Stimulated activated CD4-positive, alpha-beta T cell treated with anti-CD3 and anti-CD28 coated beads, Interleukin-15, amount 100 ng/mL, for 48 hours (primary cell): ENCODE measurements around the gene SIGLEC11.
"Not testable (repeated sequence)": the region's sequence is repeated elsewhere in the genome, so short reads cannot be mapped to it uniquely, and the experiment has no call there.

Source experiments
- DNase-seq, 2 donors: peaks; one replicate each; pipeline ENCODE4 v3.0.0-alpha.2; 2020; ENCODE audit warnings: low read depth in 2 of 2

SIGLEC11 gene, protein sequence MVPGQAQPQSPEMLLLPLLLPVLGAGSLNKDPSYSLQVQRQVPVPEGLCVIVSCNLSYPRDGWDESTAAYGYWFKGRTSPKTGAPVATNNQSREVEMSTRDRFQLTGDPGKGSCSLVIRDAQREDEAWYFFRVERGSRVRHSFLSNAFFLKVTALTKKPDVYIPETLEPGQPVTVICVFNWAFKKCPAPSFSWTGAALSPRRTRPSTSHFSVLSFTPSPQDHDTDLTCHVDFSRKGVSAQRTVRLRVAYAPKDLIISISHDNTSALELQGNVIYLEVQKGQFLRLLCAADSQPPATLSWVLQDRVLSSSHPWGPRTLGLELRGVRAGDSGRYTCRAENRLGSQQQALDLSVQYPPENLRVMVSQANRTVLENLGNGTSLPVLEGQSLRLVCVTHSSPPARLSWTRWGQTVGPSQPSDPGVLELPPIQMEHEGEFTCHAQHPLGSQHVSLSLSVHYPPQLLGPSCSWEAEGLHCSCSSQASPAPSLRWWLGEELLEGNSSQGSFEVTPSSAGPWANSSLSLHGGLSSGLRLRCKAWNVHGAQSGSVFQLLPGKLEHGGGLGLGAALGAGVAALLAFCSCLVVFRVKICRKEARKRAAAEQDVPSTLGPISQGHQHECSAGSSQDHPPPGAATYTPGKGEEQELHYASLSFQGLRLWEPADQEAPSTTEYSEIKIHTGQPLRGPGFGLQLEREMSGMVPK

DNA sequence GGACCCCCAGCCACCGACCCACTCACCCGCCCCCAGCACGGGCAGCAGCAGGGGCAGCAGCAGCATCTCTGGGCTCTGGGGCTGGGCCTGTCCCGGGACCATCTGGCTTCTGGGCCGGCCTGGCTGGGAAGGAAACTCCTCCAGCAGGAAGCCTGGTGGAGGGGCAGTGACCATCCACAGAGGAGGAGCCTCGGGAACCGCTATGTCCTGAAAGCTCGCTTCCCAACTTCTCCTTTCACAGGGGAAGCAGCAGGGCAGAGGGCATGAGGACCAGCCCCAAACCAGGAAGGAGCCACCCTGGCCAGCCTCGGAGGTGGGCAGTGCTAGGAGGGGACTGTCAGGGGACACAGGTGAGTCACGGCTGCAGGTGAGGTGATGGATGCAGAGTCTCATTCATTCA lies at the start of gene SIGLEC11:
Gene SIGLEC11, minus strand, starts transcription at position 193 of the 400 bp plus-strand sequence. Its CDS starts 91 bp downstream, at position 102.
- not testable (repeated sequence) for DNase-seq

GRCh38 chr19:50008532-50008931 lies 47.6 kb upstream of the SIGLEC11 start:
- DNase-seq: no peak

GRCh38 chr19:50007947-50008346 lies 47.0 kb upstream of the SIGLEC11 start:
- no peak for DNase-seq

DNA sequence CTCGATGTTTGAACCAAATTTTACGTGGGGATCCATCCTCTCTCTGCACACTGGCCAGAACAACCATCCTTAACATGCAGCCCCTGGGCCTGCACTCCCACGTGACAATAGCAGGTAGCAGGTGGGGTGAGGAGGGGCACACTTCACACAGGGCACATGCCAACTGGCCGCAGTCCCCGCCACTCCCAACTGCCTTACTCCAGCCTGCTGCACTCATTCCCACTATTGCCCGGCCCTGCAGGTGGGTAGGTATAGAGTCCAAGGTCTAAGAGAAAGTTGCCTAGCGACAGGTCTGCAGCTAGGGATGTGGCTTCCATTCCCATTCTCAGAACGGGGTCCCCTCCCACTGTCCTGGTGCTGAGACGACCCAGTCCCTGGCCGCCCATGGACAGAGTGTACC lies 46.2 kb upstream of the SIGLEC11 start:
- no peak for DNase-seq

- DNase-seq: no peak
Observed at GRCh38 chr19:50005428-50005827, 44.5 kb upstream of the SIGLEC11 start.

- DNase-seq: no peak
Observed at GRCh38 chr19:50003810-50004419, 42.9 kb upstream of the SIGLEC11 start.

- no peak for DNase-seq
Observed at GRCh38 chr19:50003254-50003788, 42.3 kb upstream of the SIGLEC11 start.

- no peak for DNase-seq
Observed at GRCh38 chr19:50002386-50002960, 41.5 kb upstream of the SIGLEC11 start.

- DNase-seq: no peak
Observed at GRCh38 chr19:50001775-50002174, 40.8 kb upstream of the SIGLEC11 start.

DNA sequence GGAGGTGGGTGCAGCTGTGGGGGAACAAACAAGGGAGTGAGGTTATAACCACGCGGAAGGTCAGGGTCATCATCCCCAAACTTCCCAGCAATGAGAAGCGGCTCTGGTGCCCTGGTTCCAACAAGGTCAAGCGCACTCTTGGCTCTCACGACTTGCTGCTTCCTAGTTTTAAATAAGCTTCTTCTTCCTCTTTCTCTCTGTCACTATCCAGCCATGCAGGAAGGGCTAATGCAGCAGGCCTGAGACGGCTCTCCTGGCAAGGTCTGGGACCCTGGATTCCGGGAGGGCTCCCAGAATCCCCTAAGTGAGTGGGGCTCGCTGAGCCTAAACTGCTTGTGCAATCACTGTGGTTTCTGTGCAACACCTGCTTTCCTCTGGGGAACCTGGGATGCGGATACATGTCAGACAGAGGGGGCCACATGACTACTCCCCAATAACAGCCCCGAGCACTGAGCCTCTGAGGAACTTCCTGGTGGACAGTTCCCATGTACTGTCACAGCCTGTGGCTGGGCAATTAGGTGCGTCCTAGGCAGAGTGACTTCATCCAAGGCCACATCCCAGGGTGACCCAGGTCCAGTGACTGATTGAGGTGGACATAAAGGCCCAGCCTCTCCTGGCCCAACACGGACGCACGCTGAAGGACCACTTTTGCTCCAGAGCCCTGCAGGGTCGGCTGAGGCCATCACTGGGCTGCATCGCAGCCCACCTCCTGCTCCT lies 40.0 kb upstream of the SIGLEC11 start:
- no peak for DNase-seq

GRCh38 chr19:50000038-50000840 lies 39.3 kb upstream of the SIGLEC11 start:
- no peak for DNase-seq

GRCh38 chr19:49999371-50000010 lies 38.5 kb upstream of the SIGLEC11 start:
- no peak for DNase-seq

DNA sequence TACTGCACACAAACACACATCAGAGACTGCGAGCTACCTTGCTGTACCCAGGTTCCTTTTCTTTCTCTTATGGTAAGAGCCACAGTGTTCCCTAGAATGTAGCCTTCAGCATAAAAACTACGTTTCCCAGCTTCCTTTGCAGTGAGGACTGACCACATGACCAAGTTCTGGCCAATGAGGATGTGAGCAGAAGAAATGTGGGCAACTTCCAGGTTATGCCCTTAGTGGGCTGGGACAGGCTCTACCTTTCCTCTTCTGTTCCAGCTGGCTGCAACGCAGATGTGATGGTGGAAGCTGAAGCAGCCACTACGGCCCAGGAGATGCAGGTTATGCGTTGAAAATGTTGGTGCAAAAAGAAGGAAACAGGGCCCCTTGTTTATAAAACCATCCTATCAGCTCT lies 36.7 kb upstream of the SIGLEC11 start:
- no peak for DNase-seq

- no peak for DNase-seq
Observed at GRCh38 chr19:49988433-49988832, 27.5 kb upstream of the SIGLEC11 start.

DNA sequence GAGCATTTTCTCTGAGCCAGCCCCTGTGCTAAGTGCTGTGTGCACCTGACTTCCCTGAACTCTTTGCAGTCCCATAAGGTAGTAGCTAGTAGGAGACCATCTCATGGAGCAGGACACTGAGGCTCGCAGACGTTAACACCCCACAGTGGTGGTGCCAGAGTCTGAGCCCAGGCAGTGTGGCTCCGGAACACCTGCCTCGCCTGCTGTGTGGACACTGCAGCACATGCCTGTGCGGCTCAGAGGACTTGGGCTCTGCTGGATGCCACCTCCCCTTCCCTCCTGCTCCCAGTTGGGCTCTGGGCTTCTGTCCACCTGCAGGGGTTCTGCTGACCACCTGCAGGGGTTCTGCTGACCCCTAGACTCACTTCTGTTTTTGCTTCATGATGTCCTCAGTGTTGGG lies 27.0 kb upstream of the SIGLEC11 start:
- DNase-seq: no peak

GRCh38 chr19:49987159-49987698 lies 26.3 kb upstream of the SIGLEC11 start:
- DNase-seq: peak; percentile 66

DNA sequence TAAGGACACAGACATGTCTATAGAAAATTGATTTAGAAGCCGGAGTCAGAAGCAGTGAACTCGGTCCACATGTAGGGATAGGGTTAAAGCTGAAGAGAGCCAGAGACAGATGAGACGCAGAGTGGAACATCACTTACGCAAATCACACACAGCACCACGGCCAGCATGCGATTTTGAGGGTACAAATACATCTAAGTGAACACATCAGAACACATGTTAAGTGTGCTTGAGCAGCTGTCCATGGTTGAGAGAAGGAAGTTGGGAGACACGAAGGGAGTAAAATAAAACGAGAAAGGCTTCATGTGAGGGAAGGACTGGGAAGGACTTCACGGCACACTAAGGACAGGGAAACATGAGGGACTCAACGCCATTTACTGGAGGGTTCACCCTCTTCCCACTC lies 25.4 kb upstream of the SIGLEC11 start:
- no peak for DNase-seq

- DNase-seq: no peak
Observed at GRCh38 chr19:49985871-49986270, 24.9 kb upstream of the SIGLEC11 start.

- DNase-seq: no peak
Observed at GRCh38 chr19:49984491-49984890, 23.5 kb upstream of the SIGLEC11 start.
